GM19328 (cell line): ENCODE data around the gene TIMP3.
"Not testable (repeated sequence)": the region's sequence is repeated elsewhere in the genome, so short reads cannot be mapped to it uniquely, and the experiment has no call there.

Experiments used
- ATAC-seq: cut with Tn5 transposase; IDR thresholded peaks from one replicate; pipeline ENCODE4 v1.9.1; 2021; ENCODE audit warnings: mild to moderate bottlenecking, moderate library complexity; ENCODE audit not compliant: unreplicated experiment

TIMP3 gene

GRCh38 chr22:32801537-32802236, at the start of gene TIMP3:
Gene TIMP3, plus strand, starts transcription at chr22:32801705. Its CDS starts 297 bp downstream, at chr22:32802002.
- no peak for ATAC-seq

- no peak for ATAC-seq
Measured at GRCh38 chr22:32752326-32752725, 49.2 kb upstream of the TIMP3 start.

- ATAC-seq = no peak
Measured at GRCh38 chr22:32752816-32753520, 48.5 kb upstream of the TIMP3 start.

GRCh38 chr22:32753591-32753990, 47.9 kb upstream of the TIMP3 start:
- ATAC-seq = no peak

- ATAC-seq = no peak
Measured at GRCh38 chr22:32754413-32755041, 47.0 kb upstream of the TIMP3 start.

- ATAC-seq = not testable (repeated sequence)
Measured at GRCh38 chr22:32757086-32757762, 44.3 kb upstream of the TIMP3 start.

GRCh38 chr22:32758866-32759385, 42.6 kb upstream of the TIMP3 start:
- ATAC-seq = no peak

GRCh38 chr22:32760396-32760795, 41.1 kb upstream of the TIMP3 start:
- no peak for ATAC-seq

GRCh38 chr22:32760815-32761214, 40.7 kb upstream of the TIMP3 start:
- ATAC-seq = no peak

GRCh38 chr22:32761251-32761903, 40.1 kb upstream of the TIMP3 start:
- no peak for ATAC-seq

GRCh38 chr22:32764330-32765131, 37.0 kb upstream of the TIMP3 start:
- no peak for ATAC-seq

GRCh38 chr22:32765132-32765618, 36.3 kb upstream of the TIMP3 start:
- ATAC-seq = no peak

- no peak for ATAC-seq
Measured at GRCh38 chr22:32771756-32772155, 29.7 kb upstream of the TIMP3 start.

- no peak for ATAC-seq
Measured at GRCh38 chr22:32775957-32776356, 25.5 kb upstream of the TIMP3 start.

- ATAC-seq = no peak
Measured at GRCh38 chr22:32776397-32776796, 25.1 kb upstream of the TIMP3 start.

- ATAC-seq = no peak
Measured at GRCh38 chr22:32776802-32777201, 24.7 kb upstream of the TIMP3 start.

- ATAC-seq = no peak
Measured at GRCh38 chr22:32777987-32778386, 23.5 kb upstream of the TIMP3 start.

GRCh38 chr22:32780726-32781310, 20.7 kb upstream of the TIMP3 start:
- ATAC-seq = no peak

- no peak for ATAC-seq
Measured at GRCh38 chr22:32781695-32782094, 19.8 kb upstream of the TIMP3 start.
